HG02973 (cell line): ENCODE data around the gene COMMD8.
"Not testable (repeated sequence)": the region's sequence is repeated elsewhere in the genome, so short reads cannot be mapped to it uniquely, and the experiment has no call there.

Experiments
- ATAC-seq: cut with Tn5 transposase; IDR thresholded peaks from one replicate; pipeline ENCODE4 v1.9.1; 2021; ENCODE audit warnings: moderate library complexity; ENCODE audit not compliant: unreplicated experiment

COMMD8 gene

GRCh38 chr4:47463235-47463956, at the start of gene COMMD8:
Gene COMMD8 (minus strand): TSS chr4:47463702. CDS start chr4:47463651, 51 bp downstream.
- peak; percentile 86 for ATAC-seq

DNA sequence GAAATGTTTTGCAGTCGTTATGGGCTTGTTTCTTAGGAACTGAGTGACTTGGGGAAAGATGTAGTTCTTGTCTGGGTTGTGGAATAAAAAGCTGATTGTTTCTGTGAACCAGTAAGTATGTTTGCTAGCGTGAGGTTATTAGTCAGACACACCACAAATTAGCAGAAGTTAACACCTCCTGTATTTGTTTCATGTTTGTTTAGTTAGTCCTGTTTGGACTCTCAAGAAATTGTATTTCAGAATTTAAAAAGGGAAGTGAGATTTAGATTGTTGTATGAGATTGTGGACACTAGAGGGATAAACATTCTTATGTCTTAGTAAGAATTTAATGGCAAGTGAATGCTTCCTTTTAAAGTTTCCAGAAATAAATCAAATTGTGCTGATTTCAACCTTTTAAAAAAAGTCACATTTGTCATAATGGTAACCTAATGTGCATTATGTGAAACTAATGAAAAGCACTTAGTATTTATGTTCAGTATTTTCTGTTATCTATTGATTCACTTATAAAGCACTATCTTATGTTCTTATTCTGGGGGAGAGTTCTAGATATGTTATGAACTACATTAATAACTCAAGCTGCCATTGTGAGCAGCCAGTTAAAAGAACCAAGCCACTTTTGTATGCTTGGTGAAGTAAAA, 47.1 kb upstream of the COMMD8 start:
- ATAC-seq, result peak; percentile 97

DNA sequence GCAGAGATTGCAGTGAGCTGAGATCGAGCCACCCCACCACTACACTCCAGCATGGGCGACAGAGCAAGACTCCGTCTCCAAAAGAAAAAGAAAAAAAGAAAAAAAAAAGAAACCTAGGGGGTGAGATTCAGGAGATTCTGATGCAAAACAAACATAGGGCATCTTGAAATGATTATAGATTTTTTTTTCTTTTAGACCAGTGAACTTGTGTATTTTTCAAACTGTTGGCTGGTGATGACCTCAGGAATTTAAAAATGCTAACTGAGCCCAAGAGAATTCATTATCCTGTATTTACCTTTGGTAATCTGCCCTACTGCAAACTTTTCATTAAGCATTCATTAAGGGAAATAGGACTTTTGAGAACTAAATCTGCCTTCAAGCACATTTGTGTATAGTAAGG, 42.2 kb upstream of the COMMD8 start:
- ATAC-seq, result no peak

- no peak for ATAC-seq
These were observed 41.6 kb upstream of the COMMD8 start for GRCh38 chr4:47505147-47505546.

GRCh38 chr4:47500776-47501175, 37.3 kb upstream of the COMMD8 start:
- no peak for ATAC-seq

GRCh38 chr4:47499700-47500099, 36.2 kb upstream of the COMMD8 start:
- ATAC-seq, result no peak

GRCh38 chr4:47498899-47499298, 35.4 kb upstream of the COMMD8 start:
- ATAC-seq, result no peak

GRCh38 chr4:47494124-47494430, 30.6 kb upstream of the COMMD8 start:
- no peak for ATAC-seq

DNA sequence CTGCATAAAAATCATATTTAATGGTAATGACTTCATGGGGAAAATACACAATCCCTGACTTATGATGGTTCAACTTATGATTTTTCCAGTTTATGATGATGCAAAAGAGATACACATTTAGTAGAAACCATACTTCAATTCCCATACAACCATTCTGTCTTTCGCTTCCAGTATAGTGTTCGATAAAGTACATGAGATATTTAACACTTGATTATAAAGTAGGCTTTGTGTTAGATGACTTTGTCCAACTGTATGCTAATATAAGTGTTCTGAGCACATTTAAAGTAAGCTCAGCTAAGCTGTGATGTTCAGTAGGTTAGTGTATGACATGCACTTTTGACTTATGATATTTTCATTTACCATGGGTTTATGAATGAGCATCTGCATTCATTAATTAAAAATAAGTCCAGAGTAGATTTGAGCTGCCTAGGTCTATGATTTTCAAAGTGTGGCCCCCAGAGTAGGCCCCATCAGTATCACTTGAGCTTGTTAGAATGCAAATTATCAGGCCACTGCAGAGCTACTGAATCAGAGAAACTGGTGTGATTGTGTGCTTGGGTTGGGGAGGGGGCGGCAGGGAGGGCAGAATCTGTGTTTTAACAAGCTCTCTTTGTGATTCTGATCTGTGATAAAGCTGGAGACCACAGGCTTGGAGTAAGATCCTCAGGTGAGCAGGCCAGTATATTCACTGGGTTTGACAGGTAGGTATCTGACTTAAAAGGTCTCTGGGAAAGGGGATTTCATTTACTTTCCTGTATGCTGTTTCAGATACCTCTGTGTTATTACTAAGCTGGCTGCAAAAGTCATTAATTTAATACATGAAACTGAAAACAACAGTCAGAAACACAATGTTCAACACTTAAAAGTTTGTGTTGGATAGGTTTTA, 30.0 kb upstream of the COMMD8 start:
- ATAC-seq, result peak; percentile 56

GRCh38 chr4:47490550-47490949, 27.0 kb upstream of the COMMD8 start:
- peak; percentile 80 for ATAC-seq

GRCh38 chr4:47488706-47489105, 25.2 kb upstream of the COMMD8 start:
- no peak for ATAC-seq

- ATAC-seq, result not testable (repeated sequence)
These were observed 23.2 kb upstream of the COMMD8 start for GRCh38 chr4:47486727-47487126.

- no peak for ATAC-seq
These were observed 22.8 kb upstream of the COMMD8 start for GRCh38 chr4:47486231-47486673.

DNA sequence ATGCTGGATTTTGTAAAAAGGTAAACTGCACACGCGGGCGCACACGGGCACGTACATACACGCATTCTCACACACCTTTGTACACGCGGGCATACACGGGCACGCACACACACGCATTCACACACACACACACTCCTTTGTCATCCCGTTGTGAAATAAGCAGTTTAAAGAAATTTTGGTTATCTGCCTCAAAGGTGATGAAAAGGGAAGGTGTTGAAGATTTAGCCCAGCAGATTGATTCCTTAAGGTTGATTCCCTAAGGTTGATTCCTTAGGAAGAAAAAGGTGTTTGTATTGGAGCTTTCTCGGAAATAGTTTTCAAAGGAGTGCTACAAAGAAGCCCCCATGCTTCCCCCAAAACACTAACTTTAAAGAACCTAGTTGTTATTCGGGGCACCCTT, 22.3 kb upstream of the COMMD8 start:
- no peak for ATAC-seq

DNA sequence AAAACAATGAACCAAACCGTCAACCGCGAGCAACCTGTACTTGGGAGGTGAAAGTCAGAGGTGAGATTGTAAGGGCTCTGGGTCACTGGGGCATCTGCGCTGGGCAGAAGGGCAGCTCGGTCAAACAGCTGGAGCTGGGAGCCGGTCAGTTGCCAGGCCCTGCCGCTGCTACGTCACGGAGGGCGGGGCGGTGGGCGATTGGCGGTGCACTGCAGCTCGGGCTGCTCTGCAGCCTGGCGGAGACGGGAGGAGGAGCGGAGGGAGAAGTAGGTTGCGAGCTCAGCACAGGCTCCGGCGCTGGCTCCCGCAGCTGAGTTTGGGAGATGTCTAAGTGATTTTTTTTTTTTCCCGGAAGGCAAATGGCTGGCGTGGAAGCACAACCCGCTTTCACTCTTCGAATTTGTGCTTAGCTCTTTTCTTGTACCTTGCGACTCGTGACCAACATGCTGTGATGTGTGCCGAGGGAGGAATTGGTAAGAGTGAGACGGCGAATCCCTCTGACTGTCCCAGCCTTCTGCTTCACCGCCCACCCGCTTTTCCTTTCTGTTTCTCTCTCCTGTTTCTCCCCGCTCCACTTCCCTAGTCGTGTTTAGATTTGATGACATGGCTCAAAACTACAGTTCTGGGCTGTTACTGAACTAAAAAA, 21.7 kb upstream of the COMMD8 start, which contains the start of gene ATP10D:
Gene ATP10D, plus strand, starts transcription at position 229 of the 646 bp plus-strand sequence. CDS start 27,266 bp downstream, outside the sequence.
- peak; percentile 93 for ATAC-seq

GRCh38 chr4:47484168-47484567, 20.7 kb upstream of the COMMD8 start:
- no peak for ATAC-seq

GRCh38 chr4:47483745-47484144, 20.2 kb upstream of the COMMD8 start:
- no peak for ATAC-seq

DNA sequence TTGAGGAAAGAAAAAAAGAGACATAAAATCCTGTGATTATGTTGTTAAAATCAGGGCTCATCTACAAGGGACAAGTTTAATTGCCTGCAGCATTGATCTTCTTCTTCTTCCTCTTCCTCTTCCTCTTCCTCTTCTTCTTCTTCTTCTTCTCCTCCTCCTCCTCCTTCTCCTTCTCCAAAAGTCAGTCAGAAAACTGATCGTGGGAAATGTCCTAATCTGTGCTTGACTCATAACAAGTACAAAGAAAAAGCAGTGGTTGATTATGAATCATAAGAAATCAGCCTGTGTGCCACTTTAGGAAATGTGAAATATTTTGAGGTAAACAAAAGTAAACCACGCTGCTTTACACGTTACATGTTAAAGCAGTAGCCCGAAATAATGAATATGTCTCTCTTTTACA, 18.8 kb upstream of the COMMD8 start:
- no peak for ATAC-seq

GRCh38 chr4:47478804-47479203, 15.3 kb upstream of the COMMD8 start:
- no peak for ATAC-seq

- no peak for ATAC-seq
These were observed 11.9 kb upstream of the COMMD8 start for GRCh38 chr4:47475411-47475810.

GRCh38 chr4:47474799-47475198, 11.3 kb upstream of the COMMD8 start:
- ATAC-seq, result no peak
